Upper lobe of left lung (tissue), 6 donors: ENCODE data around the gene YY2. TPM values are rescaled to one million over a fixed set of nuclear protein-coding genes. Genes with fewer than 3 reads are reported as not detected.

Experiments
- ATAC-seq, 2 donors: fragments of 200-7000 bp; cut with Tn5 transposase; one replicate each; pipeline ENCODE4 v1.9.1; 2022; ENCODE audit warnings: mild to moderate bottlenecking in 2 of 2, moderate library complexity in 2 of 2; ENCODE audit not compliant: low FRiP score in 2 of 2
- DNase-seq, 2 donors: peaks; one replicate each; pipeline ENCODE4 v3.0.0-alpha.2; 2019 to 2020
- H3K27ac ChIP-seq, 4 donors: fragments of 200-600 bp; sonication (generic); one replicate each; pipeline ENCODE4 v1.5.1; 2016 to 2019
- H3K27me3 ChIP-seq, 4 donors: fragments of 200-600 bp; sonication (generic); one replicate each; pipeline ENCODE4 v1.5.1; 2017 to 2019
- H3K36me3 ChIP-seq, 4 donors: fragments of 200-600 bp; sonication (generic); one replicate each; pipeline ENCODE4 v1.5.1; 2016 to 2019
- H3K4me1 ChIP-seq, 4 donors: fragments of 200-600 bp; sonication (generic); one replicate each; pipeline ENCODE4 v1.5.1; 2018 to 2019
- H3K4me3 ChIP-seq, 4 donors: fragments of 200-600 bp; sonication (generic); one replicate each; pipeline ENCODE4 v1.5.1; 2017 to 2019; ENCODE audit warnings: mild to moderate bottlenecking in 2 of 4, moderate library complexity in 1 of 4
- H3K9me3 ChIP-seq, 4 donors: fragments of 200-600 bp; sonication (generic); one replicate each; pipeline ENCODE4 v1.5.1; 2018 to 2019
- EP300 ChIP-seq, 4 donors: sonication (generic); formaldehyde crosslinking; IDR thresholded peaks; one replicate each; pipeline ENCODE4 v1.5.1; 2017; ENCODE audit warnings: antibody characterized with exemption in 4 of 4, control low read depth in 2 of 4
- POLR2A ChIP-seq, 4 donors: fragments of 450-650 bp; IDR thresholded peaks; one replicate each; pipeline ENCODE4 v1.5.1; 2016 to 2017; ENCODE audit warnings: antibody characterized with exemption in 4 of 4, mild to moderate bottlenecking in 2 of 4
- POLR2AphosphoS5 ChIP-seq, 2 donors: sonication (generic); formaldehyde crosslinking; IDR thresholded peaks; one replicate each; pipeline ENCODE4 v1.5.1; 2017; ENCODE audit warnings: antibody characterized with exemption in 2 of 2
- WGBS, 2 donors: methylation state at CpG; one replicate each; pipeline ENCODE4 v1.1.5; 2017 to 2018; 5-methylcytosine and 5-hydroxymethylcytosine counted together
- total RNA-seq, 6 donors: library from RNA; depleted of rRNA in 4 of 6; stranded (reverse); fragments of >200 nt in 4 of 6; gene quantifications; one replicate each; pipeline versions ENCODE4 v1.1.0 to v1.2.1, GENCODE V29; 2016 to 2021
- TF ChIP-seq, protein P1 (sequence below), 6 experiments: fragments of 450-650 bp in 4 of 6; fragments of 200-600 bp in 2 of 6; sonication (generic) in 2 of 6; IDR thresholded peaks; one replicate each; pipeline ENCODE4 v1.5.1; 2016 to 2019; ENCODE audit warnings: antibody characterized with exemption in 6 of 6
- donor health status: DM: no; HTN: no; CAD: no; lungs with moderate emphysema.
- donor health status: DM: no; HTN: yes; CAD: no; lungs with severe emphysema.

Gene YY2
- total RNA-seq, result 1 to 10 TPM in 5 of 6 donors, under 1 TPM in 1; 0.71 to 7.3 (median 3.0) TPM

DNA sequence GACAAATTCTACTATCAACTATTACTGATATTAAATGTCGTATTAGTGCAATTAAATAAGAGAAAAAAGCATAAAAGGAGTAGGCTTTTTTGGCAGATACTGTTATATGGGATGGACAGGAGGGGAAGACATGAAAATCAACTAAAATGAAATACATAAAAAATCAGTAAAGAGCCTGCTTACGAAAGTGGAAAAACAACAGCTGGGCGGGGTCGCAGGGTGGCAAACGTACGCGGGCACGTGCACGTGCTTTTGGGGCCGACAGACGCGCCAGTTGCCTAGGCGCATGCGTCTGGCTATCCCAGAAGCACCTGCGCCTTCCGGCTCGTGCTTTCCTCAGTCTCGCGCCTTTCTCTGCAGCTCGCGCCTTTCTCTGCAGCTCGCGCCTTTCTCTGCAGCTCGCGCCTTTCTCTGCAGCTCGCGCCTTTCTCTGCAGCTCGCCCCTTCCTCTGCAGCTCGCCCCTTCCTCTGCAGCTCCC is at the start of gene YY2:
YY2 (plus strand) TSS at position 51 of the 479 bp plus-strand sequence. CDS start 498 bp downstream, outside the sequence.
- DNase-seq (peak in 1 of 2 donors; percentile 29), ATAC-seq (no peak)
- no peaks in the 10 kb centered on the region for H3K4me1 ChIP-seq
- H3K27ac ChIP-seq, result no peak within 1 kb of the TSS
- 90 to 97% methylated on average over 28 to 29 of the region's 29 CpGs for WGBS, 2 donors
- H3K9me3 ChIP-seq, result no peaks in the 10 kb centered on the region
- TF ChIP-seq POLR2A (IDR thresholded peaks at IDR 0.05) (no peak), EP300 (IDR thresholded peaks at IDR 0.05) (no peak), POLR2AphosphoS5 (IDR thresholded peaks at IDR 0.05) (no peak)
- TF ChIP-seq, protein P1, sequence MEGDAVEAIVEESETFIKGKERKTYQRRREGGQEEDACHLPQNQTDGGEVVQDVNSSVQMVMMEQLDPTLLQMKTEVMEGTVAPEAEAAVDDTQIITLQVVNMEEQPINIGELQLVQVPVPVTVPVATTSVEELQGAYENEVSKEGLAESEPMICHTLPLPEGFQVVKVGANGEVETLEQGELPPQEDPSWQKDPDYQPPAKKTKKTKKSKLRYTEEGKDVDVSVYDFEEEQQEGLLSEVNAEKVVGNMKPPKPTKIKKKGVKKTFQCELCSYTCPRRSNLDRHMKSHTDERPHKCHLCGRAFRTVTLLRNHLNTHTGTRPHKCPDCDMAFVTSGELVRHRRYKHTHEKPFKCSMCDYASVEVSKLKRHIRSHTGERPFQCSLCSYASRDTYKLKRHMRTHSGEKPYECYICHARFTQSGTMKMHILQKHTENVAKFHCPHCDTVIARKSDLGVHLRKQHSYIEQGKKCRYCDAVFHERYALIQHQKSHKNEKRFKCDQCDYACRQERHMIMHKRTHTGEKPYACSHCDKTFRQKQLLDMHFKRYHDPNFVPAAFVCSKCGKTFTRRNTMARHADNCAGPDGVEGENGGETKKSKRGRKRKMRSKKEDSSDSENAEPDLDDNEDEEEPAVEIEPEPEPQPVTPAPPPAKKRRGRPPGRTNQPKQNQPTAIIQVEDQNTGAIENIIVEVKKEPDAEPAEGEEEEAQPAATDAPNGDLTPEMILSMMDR (IDR thresholded peaks at IDR 0.05), result no peak
- H3K27me3 ChIP-seq, result no peaks in the 10 kb centered on the region
- no peak within 1 kb of the TSS for H3K4me3 ChIP-seq
- peaks cover 0 to 14% (median 5%) of the 10 kb centered on the region in 4 donors for H3K36me3 ChIP-seq

DNA sequence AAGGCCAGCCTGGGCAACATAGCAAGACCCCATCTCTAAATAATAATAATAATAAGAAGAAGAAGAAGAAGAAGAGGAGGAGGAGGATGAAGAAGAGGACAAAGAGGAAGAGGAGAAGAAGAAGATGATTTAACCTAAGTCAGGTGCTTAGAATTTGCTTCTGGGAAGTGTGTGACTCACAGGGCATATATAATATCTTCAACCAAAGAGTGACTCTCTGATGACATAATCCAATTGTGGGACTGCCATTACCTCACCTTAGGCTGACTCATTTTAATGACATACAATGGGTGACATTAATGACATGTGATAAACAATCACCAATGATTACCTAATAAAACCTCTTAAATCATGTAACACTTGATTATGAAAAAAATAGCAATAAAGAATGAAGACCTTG is 49.1 kb upstream of the YY2 start:
- no peaks in the 10 kb centered on the region for H3K4me1 ChIP-seq
- no peaks in the 10 kb centered on the region for H3K27me3 ChIP-seq
- ATAC-seq (no peak), DNase-seq (no peak)
- no peak overlapping the region for H3K27ac ChIP-seq
- no peaks in the 10 kb centered on the region for H3K36me3 ChIP-seq
- no peak overlapping the region for H3K4me3 ChIP-seq
- no peak for TF ChIP-seq POLR2A (IDR thresholded peaks at IDR 0.05)
- TF ChIP-seq POLR2AphosphoS5 (IDR thresholded peaks at IDR 0.05), result no peak
- TF ChIP-seq, protein P1 (IDR thresholded peaks at IDR 0.05), result no peak
- TF ChIP-seq EP300 (IDR thresholded peaks at IDR 0.05), result no peak
- H3K9me3 ChIP-seq, result peaks cover 0 to under 1% (median 0%) of the 10 kb centered on the region in 4 donors

DNA sequence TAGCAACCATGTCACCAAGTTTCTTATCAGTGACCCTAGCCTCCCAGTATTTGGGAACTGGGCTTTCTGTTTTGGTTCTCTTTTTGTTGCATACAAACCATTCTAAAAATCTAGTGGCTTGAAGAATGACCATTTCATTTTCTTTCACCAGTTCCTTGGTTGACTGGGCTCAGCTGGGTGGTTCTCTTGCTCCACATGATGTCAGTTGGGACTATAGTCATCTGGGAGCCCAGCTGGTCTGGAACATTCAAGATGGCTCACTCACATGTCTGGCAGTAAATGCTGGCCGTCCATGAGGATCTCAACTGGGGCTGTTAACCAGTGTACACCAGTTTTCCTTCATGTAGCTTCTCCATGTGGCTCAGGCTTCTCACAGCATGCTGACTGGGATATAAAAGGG is 44.0 kb upstream of the YY2 start:
- ATAC-seq (no peak), DNase-seq (no peak)
- TF ChIP-seq POLR2A (IDR thresholded peaks at IDR 0.05), result no peak
- TF ChIP-seq, protein P1 (IDR thresholded peaks at IDR 0.05), result no peak
- no peak for TF ChIP-seq POLR2AphosphoS5 (IDR thresholded peaks at IDR 0.05)
- no peak for TF ChIP-seq EP300 (IDR thresholded peaks at IDR 0.05)
- Histone ChIP-seq H3K27me3 (no peaks in the 10 kb centered on the region), H3K27ac (no peak overlapping the region), H3K4me3 (no peak overlapping the region), H3K9me3 (peaks cover 0 to 4% (median 1%) of the 10 kb centered on the region in 4 donors), H3K36me3 (no peaks in the 10 kb centered on the region), H3K4me1 (no peaks in the 10 kb centered on the region)
- WGBS, 2 donors, result 83% methylated on average over 1 of the region's 1 CpG; no CpG with 5 or more reads in 1 of the 2 donors

DNA sequence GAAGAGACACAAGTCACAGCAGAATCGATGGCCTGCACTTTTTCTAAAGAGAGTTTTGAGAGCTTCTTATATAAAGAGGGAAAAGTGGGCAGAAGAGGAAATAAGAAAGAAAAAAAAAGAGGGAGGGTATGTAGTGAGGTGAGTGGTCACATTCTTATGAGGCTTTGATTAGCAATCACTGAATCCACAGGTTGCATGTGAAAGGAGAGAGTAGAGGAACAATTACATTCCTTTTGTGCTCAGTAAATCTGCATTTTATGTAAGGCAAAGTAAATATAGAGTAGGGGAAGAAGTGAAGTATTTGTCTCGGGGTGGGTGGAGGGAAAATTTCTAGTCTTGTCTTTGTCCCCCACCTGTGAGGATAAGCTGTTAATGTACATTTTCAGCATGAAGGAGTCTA is 43.2 kb upstream of the YY2 start:
- no peaks in the 10 kb centered on the region for H3K27me3 ChIP-seq
- peaks cover 0 to 4% (median 1%) of the 10 kb centered on the region in 4 donors for H3K9me3 ChIP-seq
- ATAC-seq (no peak), DNase-seq (no peak)
- H3K4me1 ChIP-seq, result no peaks in the 10 kb centered on the region
- no peak overlapping the region for H3K4me3 ChIP-seq
- TF ChIP-seq, protein P1 (IDR thresholded peaks at IDR 0.05), result no peak
- TF ChIP-seq POLR2AphosphoS5 (IDR thresholded peaks at IDR 0.05) (no peak), EP300 (IDR thresholded peaks at IDR 0.05) (no peak), POLR2A (IDR thresholded peaks at IDR 0.05) (no peak)
- 64 to 75% methylated on average over 2 of the region's 2 CpGs for WGBS, 2 donors
- no peak overlapping the region for H3K27ac ChIP-seq
- no peaks in the 10 kb centered on the region for H3K36me3 ChIP-seq
